ENCODE data around the gene TDRD10.
A peak's percentile ranks its signal among the peaks of the same experiment; 100 is the strongest.

The TDRD10 gene

GRCh38 chr1:154466921-154467417 is 35.0 kb upstream of the TDRD10 start:
- Histone ChIP-seq H3K36me3 (replicated peaks) (no peaks in the 10 kb centered on the region), H3K4me3 (ENCODE audit: low read depth, low read length) (no peak overlapping the region), H3K27ac (no peak overlapping the region), H3K27me3 (replicated peaks) (no peaks in the 10 kb centered on the region)
- DNase-seq, result no peak
- in situ Hi-C loops (cut with HindIII; ENCODE audit: low pct_ligation_motif_present, low sequenced_read_pairs), result no loop called here
- peak; percentile 48 for TF ChIP-seq CTCF (IDR thresholded peaks at IDR 0.05; ENCODE audit: low read depth, low read length, missing control alignments)

- H3K27ac ChIP-seq, result no peak overlapping the region
Observed at GRCh38 chr1:154467434-154468102, 34.5 kb upstream of the TDRD10 start.

GRCh38 chr1:154468535-154469250 is 33.3 kb upstream of the TDRD10 start:
- in situ Hi-C loops (cut with HindIII; ENCODE audit: low pct_ligation_motif_present, low sequenced_read_pairs), result no loop called here
- H3K36me3 ChIP-seq (replicated peaks), result no peaks in the 10 kb centered on the region
- no peaks in the 10 kb centered on the region for H3K27me3 ChIP-seq (replicated peaks)
- H3K27ac ChIP-seq, result no peak overlapping the region
- no peak for DNase-seq
- no peak overlapping the region for H3K4me3 ChIP-seq (ENCODE audit: low read depth, low read length)
- no peak for TF ChIP-seq CTCF (IDR thresholded peaks at IDR 0.05; ENCODE audit: low read depth, low read length, missing control alignments)

More at GRCh38 chr1:154467434-154468102, 34.5 kb upstream of the TDRD10 start:
- DNase-seq, result no peak
- Histone ChIP-seq H3K36me3 (replicated peaks) (no peaks in the 10 kb centered on the region), H3K27me3 (replicated peaks) (no peaks in the 10 kb centered on the region), H3K4me3 (ENCODE audit: low read depth, low read length) (no peak overlapping the region)
- TF ChIP-seq CTCF (IDR thresholded peaks at IDR 0.05; ENCODE audit: low read depth, low read length, missing control alignments), result no peak
- in situ Hi-C loops (cut with HindIII; ENCODE audit: low pct_ligation_motif_present, low sequenced_read_pairs), result no loop called here

GRCh38 chr1:154469844-154470560 is 32.0 kb upstream of the TDRD10 start:
- Histone ChIP-seq H3K36me3 (replicated peaks) (no peaks in the 10 kb centered on the region), H3K27me3 (replicated peaks) (no peaks in the 10 kb centered on the region), H3K27ac (no peak overlapping the region), H3K4me3 (ENCODE audit: low read depth, low read length) (no peak overlapping the region)
- in situ Hi-C loops (cut with HindIII; ENCODE audit: low pct_ligation_motif_present, low sequenced_read_pairs), result no loop called here
- no peak for TF ChIP-seq CTCF (IDR thresholded peaks at IDR 0.05; ENCODE audit: low read depth, low read length, missing control alignments)
- DNase-seq, result no peak

GRCh38 chr1:154471304-154471703 is 30.7 kb upstream of the TDRD10 start:
- Histone ChIP-seq H3K27me3 (replicated peaks) (no peaks in the 10 kb centered on the region), H3K4me3 (ENCODE audit: low read depth, low read length) (no peak overlapping the region), H3K36me3 (replicated peaks) (no peaks in the 10 kb centered on the region), H3K27ac (no peak overlapping the region)
- DNase-seq, result no peak
- in situ Hi-C loops (cut with HindIII; ENCODE audit: low pct_ligation_motif_present, low sequenced_read_pairs), result no loop called here
- TF ChIP-seq CTCF (IDR thresholded peaks at IDR 0.05; ENCODE audit: low read depth, low read length, missing control alignments), result no peak

Data from brain microvascular endothelial cell (primary cell).